ENCODE data around the gene SLITRK1. TPM values are rescaled to one million over a fixed set of nuclear protein-coding genes. Genes with fewer than 3 reads are reported as not detected.

The SLITRK1 gene
- total RNA-seq, 2 donors from 2014 or later, result not detected

DNA sequence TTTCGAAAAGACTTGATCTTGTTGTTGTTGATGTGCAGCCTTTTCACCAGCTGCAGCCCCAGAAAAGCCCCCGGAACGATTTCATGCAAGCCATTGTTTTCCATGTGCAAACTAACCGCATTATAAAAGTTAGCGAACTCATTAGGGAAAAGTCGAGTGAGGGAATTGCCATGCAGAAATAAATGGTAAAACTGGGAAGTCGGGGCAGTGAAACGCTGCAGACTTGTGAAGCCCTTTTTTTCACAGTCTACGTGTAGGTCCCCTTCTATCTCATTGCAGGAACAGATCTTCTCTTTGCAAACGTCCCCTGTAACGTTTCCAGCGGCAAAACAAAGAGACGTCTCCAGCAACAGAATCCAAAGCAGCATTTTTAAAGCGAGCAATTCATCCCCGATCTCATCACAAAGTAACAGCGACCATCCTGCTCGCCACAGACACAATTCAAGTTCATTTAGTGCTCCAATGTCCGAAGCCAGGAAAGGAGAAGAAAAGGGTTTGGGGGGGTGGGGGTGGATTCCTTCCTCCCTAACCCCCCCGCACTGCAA lies 1.1 kb downstream of the SLITRK1 start:
- ATAC-seq (no peak), DNase-seq (ENCODE audit: low spot score) (no peak)
- H3K27me3 Mint-ChIP-seq, result peaks cover 31 to 55% of the 10 kb centered on the region in 2 donors
- H3K9me3 Mint-ChIP-seq, result no peaks in the 10 kb centered on the region
- H3K4me3 Mint-ChIP-seq, result no peak overlapping the region
- no peak overlapping the region for H3K27ac Mint-ChIP-seq
- peaks cover 0 to 2% of the 10 kb centered on the region in 2 donors for H3K4me1 Mint-ChIP-seq (ENCODE audit: low read depth in 2 of 2)
- peaks cover 5% of the 10 kb centered on the region for H3K36me3 Mint-ChIP-seq

GRCh38 chr13:83880275-83881139 lies 1.8 kb downstream of the SLITRK1 start:
- Mint-ChIP-seq H3K36me3 (peaks cover 5% of the 10 kb centered on the region), H3K27ac (no peak overlapping the region), H3K4me1 (ENCODE audit: low read depth in 2 of 2) (peaks cover 0 to 2% of the 10 kb centered on the region in 2 donors), H3K4me3 (no peak overlapping the region), H3K9me3 (no peaks in the 10 kb centered on the region), H3K27me3 (peaks cover 31 to 55% of the 10 kb centered on the region in 2 donors)
- ATAC-seq (no peak), DNase-seq (ENCODE audit: low spot score) (no peak)

GRCh38 chr13:83879431-83880171 lies 2.7 kb downstream of the SLITRK1 start:
- peaks cover 31 to 55% of the 10 kb centered on the region in 2 donors for H3K27me3 Mint-ChIP-seq
- H3K4me1 Mint-ChIP-seq (ENCODE audit: low read depth in 2 of 2), result peaks cover 0 to 2% of the 10 kb centered on the region in 2 donors
- H3K36me3 Mint-ChIP-seq, result peaks cover 5% of the 10 kb centered on the region
- no peak for DNase-seq (ENCODE audit: low spot score)
- no peak overlapping the region for H3K27ac Mint-ChIP-seq
- no peaks in the 10 kb centered on the region for H3K9me3 Mint-ChIP-seq
- H3K4me3 Mint-ChIP-seq, result no peak overlapping the region
- no peak for ATAC-seq

DNA sequence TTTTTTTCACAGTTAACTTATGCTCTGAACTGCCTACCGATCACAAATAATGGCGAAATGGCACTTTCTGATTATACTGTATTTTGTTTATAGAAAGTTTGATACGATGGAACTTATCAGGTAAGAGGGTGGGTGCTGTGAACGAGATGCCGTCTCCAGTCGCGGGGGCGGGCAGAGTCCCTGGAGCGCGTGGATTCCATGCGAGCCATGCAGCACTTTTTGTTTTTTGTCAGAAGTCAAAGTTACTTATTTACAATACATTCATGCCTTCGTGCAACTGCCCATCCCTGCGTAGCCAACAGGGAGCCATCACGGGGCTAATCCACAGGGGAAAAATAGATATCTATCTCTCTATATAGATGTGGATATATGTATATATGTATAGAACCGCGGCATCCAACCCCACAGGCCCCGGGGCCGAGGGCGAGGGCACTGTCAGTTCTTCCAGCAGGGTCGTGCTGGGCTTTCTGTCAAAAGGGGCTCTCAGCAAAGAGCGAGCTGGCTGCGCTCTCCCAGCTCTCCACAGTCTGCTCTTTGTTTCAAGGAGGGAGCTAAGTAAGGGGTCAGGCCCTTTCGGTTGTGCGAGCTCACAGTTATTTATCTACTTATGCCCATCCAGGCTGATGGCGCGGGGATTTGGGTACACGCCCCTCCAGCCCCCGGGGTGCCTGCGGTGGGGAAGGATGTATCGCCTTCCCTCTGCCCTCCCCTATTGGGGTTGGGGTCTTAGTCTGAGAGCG lies 3.4 kb downstream of the SLITRK1 start:
- H3K27ac Mint-ChIP-seq, result no peak overlapping the region
- no peak for DNase-seq (ENCODE audit: low spot score)
- no peak for ATAC-seq
- H3K4me1 Mint-ChIP-seq (ENCODE audit: low read depth in 2 of 2), result peaks cover 0 to 2% of the 10 kb centered on the region in 2 donors
- peaks cover 29 to 51% of the 10 kb centered on the region in 2 donors for H3K27me3 Mint-ChIP-seq
- no peak overlapping the region for H3K4me3 Mint-ChIP-seq
- H3K36me3 Mint-ChIP-seq, result peaks cover 5% of the 10 kb centered on the region
- H3K9me3 Mint-ChIP-seq, result no peaks in the 10 kb centered on the region

DNA sequence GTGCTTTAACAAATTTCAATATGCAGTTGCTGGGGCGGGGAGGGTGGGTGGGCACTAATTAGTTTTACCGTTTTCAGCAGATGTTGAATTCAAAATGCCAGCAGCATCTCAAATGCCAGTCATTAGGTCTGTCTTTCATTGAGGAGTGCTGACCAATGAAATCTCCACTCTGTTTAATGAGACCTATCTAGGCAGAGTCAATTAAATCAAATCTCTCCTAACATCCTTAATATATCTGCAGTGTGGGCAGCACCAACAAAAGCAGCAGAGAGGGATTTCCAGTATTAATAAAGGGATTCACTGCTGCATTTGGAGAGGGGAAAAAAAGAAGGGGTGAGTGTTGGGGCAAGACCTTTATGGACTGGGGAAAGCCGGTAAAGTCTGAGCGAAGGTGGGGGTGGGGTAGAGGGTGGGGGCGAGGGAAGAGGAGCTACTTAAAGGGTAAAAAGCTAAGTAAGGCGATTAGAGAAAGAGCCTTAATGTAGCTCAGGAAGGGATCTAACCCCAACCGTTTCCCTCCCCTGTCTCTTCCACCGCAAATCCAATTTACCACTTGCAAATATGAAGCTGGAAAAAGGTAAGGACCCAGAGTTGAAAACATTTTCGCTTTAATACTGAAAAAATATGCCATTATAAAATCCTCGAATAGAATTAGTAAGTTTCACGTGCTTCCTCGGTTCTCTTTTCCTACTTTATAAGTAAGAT lies 4.5 kb downstream of the SLITRK1 start:
- H3K4me1 Mint-ChIP-seq (ENCODE audit: low read depth in 2 of 2), result peaks cover 0 to 2% of the 10 kb centered on the region in 2 donors
- no peak overlapping the region for H3K4me3 Mint-ChIP-seq
- H3K9me3 Mint-ChIP-seq, result no peaks in the 10 kb centered on the region
- H3K36me3 Mint-ChIP-seq, result peaks cover 5% of the 10 kb centered on the region
- DNase-seq (ENCODE audit: low spot score) (no peak), ATAC-seq (no peak)
- peaks cover 23 to 40% of the 10 kb centered on the region in 2 donors for H3K27me3 Mint-ChIP-seq
- H3K27ac Mint-ChIP-seq, result no peak overlapping the region

DNA sequence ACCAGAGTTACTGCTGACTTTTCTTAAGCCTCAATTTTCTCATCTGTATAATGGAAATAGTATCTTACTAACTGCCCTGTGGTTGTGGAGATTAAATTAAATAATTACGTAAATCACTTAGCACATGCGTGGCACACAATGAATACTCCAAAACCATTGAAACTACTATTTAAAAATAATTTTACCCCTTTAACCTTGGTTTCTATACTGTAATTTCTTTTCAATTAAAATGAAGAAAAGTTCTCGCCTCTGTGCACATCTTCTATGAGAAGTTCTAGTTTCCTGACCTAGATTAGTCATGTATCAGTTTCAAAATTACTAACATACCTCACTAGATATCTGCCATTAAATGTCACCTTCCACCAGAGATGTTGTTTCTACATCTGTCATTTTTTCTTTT lies 5.7 kb downstream of the SLITRK1 start:
- ATAC-seq (peak in 1 of 2 donors; percentile 57), DNase-seq (ENCODE audit: low spot score) (no peak)
- Mint-ChIP-seq H3K27me3 (peaks cover 16 to 27% of the 10 kb centered on the region in 2 donors), H3K27ac (no peak overlapping the region), H3K4me3 (no peak overlapping the region), H3K4me1 (ENCODE audit: low read depth in 2 of 2) (peaks cover 0 to 2% of the 10 kb centered on the region in 2 donors), H3K9me3 (peaks cover 3% of the 10 kb centered on the region), H3K36me3 (peaks cover 5% of the 10 kb centered on the region)

DNA sequence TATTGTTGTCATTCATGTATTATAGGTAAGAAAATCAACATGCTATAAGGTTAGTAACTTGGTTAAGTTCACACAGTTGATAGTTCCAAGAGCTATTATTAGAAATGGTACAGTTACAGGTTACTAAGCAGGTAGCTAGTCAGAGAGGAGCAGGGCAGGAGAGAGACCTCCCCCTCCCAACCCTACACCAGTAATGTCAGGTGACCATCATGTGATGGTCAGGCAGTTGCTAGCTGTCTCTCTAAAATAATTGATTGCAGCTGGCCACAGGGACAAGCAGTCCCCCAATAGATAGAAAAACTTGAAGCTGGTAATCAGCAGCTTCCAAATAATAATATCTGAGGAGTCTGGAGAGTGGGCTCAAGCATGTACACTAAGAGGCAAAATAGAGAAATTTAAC lies 14.6 kb downstream of the SLITRK1 start:
- no peaks in the 10 kb centered on the region for H3K27me3 Mint-ChIP-seq

GRCh38 chr13:83865161-83866137 lies 16.8 kb downstream of the SLITRK1 start:
- no peaks in the 10 kb centered on the region for H3K4me1 Mint-ChIP-seq (ENCODE audit: low read depth in 2 of 2)
- no peak overlapping the region for H3K4me3 Mint-ChIP-seq
- H3K27ac Mint-ChIP-seq, result no peak overlapping the region
- peaks cover 3% of the 10 kb centered on the region for H3K9me3 Mint-ChIP-seq
- no peak for ATAC-seq
- H3K36me3 Mint-ChIP-seq, result no peaks in the 10 kb centered on the region
- H3K27me3 Mint-ChIP-seq, result no peaks in the 10 kb centered on the region
- DNase-seq (ENCODE audit: low spot score), result no peak

More for the DNA sequence above, 14.6 kb downstream of the SLITRK1 start:
- no peaks in the 10 kb centered on the region for H3K36me3 Mint-ChIP-seq
- no peaks in the 10 kb centered on the region for H3K4me1 Mint-ChIP-seq (ENCODE audit: low read depth in 2 of 2)
- H3K4me3 Mint-ChIP-seq, result no peak overlapping the region
- H3K9me3 Mint-ChIP-seq, result peaks cover 8% of the 10 kb centered on the region
- H3K27ac Mint-ChIP-seq, result no peak overlapping the region
- DNase-seq (ENCODE audit: low spot score) (no peak), ATAC-seq (no peak)

GRCh38 chr13:83853771-83854170 lies 28.5 kb downstream of the SLITRK1 start:
- H3K36me3 Mint-ChIP-seq, result no peaks in the 10 kb centered on the region

GRCh38 chr13:83845106-83845505 lies 37.2 kb downstream of the SLITRK1 start:
- ATAC-seq (no peak), DNase-seq (ENCODE audit: low spot score) (no peak)
- Mint-ChIP-seq H3K4me3 (no peak overlapping the region), H3K27ac (no peak overlapping the region), H3K9me3 (peaks cover 16% of the 10 kb centered on the region), H3K36me3 (peaks cover 8% of the 10 kb centered on the region), H3K27me3 (no peaks in the 10 kb centered on the region), H3K4me1 (ENCODE audit: low read depth in 2 of 2) (no peaks in the 10 kb centered on the region)

More at GRCh38 chr13:83853771-83854170, 28.5 kb downstream of the SLITRK1 start:
- no peak overlapping the region for H3K4me3 Mint-ChIP-seq
- H3K9me3 Mint-ChIP-seq, result peaks cover 5% of the 10 kb centered on the region
- DNase-seq (ENCODE audit: low spot score) (no peak), ATAC-seq (no peak)
- H3K27me3 Mint-ChIP-seq, result no peaks in the 10 kb centered on the region
- no peak overlapping the region for H3K27ac Mint-ChIP-seq
- H3K4me1 Mint-ChIP-seq (ENCODE audit: low read depth in 2 of 2), result no peaks in the 10 kb centered on the region

DNA sequence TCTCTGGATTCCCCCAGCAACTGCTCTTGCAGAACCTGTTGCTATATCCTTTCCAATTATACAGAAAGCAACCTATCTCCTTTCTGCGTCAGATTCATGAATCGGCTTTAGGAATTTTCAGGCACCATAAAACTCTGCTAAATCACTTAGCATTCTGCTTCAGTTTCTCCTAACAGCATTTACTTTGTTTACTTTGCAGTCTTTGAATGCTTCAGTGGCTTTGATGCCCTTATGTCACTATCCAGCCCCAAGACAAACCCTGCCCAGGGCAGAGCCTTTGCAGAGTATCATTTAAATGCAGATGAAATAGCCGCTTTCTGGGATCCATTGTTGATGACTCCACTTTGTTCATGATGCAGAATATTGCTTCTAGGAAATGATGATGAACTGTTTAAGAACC lies 43.1 kb downstream of the SLITRK1 start:
- Mint-ChIP-seq H3K4me1 (ENCODE audit: low read depth in 2 of 2) (no peaks in the 10 kb centered on the region), H3K36me3 (no peaks in the 10 kb centered on the region), H3K27ac (no peak overlapping the region), H3K27me3 (no peaks in the 10 kb centered on the region), H3K9me3 (peaks cover 9% of the 10 kb centered on the region), H3K4me3 (no peak overlapping the region)
- ATAC-seq, result no peak
- DNase-seq (ENCODE audit: low spot score), result no peak

DNA sequence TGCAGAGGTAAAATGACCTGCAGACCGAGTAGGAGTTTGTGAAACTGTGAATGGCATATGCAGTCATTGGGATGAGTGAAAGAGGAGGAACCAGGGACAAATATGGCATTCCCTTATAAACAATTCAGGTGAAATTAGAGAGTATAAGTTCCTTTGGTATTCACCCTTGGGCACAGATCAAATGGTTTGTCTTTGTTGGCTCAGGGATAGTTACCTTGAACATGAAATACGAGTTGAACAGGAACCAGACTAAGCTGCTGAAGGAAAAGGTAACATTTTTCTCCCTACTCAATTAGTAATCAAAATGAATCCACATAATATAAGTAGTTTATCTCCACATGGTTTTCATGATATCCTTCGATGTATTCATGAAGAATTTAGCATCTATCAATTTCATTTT lies 50.5 kb downstream of the SLITRK1 start:
- DNase-seq (ENCODE audit: low spot score) (no peak), ATAC-seq (no peak)
- no peaks in the 10 kb centered on the region for H3K4me1 Mint-ChIP-seq (ENCODE audit: low read depth in 2 of 2)
- H3K9me3 Mint-ChIP-seq, result peaks cover 18% of the 10 kb centered on the region
- no peak overlapping the region for H3K4me3 Mint-ChIP-seq
- H3K27ac Mint-ChIP-seq, result no peak overlapping the region
- H3K27me3 Mint-ChIP-seq, result no peaks in the 10 kb centered on the region
- no peaks in the 10 kb centered on the region for H3K36me3 Mint-ChIP-seq

All from natural killer cell treated with Interleukin-12 subunit alpha and Interleukin-12 subunit beta and Interleukin-15 and Interleukin-18, amount 100 ng/mL, for 72 hours (primary cell).